AG09319 (cell line): ENCODE results near the gene SLC3A2.

Source experiments
- DNase-seq: peaks from one replicate; pipeline ENCODE4 v3.0.0-alpha.2; 2010; ENCODE audit warnings: low read depth; ENCODE audit errors: extremely low read depth
- TF ChIP-seq, protein P1 (sequence below): IDR thresholded peaks from 2 replicates; pipeline ENCODE4 v1.5.1; 2011; ENCODE audit warnings: low read depth, mild to moderate bottlenecking, inconsistent platforms, low read length, moderate library complexity

The SLC3A2 gene

DNA sequence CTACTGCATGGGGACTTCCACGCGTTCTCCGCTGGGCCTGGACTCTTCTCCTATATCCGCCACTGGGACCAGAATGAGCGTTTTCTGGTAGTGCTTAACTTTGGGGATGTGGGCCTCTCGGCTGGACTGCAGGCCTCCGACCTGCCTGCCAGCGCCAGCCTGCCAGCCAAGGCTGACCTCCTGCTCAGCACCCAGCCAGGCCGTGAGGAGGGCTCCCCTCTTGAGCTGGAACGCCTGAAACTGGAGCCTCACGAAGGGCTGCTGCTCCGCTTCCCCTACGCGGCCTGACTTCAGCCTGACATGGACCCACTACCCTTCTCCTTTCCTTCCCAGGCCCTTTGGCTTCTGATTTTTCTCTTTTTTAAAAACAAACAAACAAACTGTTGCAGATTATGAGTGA, 7.7 kb downstream of the SLC3A2 start:
- no peak for DNase-seq
- TF ChIP-seq, protein P1, sequence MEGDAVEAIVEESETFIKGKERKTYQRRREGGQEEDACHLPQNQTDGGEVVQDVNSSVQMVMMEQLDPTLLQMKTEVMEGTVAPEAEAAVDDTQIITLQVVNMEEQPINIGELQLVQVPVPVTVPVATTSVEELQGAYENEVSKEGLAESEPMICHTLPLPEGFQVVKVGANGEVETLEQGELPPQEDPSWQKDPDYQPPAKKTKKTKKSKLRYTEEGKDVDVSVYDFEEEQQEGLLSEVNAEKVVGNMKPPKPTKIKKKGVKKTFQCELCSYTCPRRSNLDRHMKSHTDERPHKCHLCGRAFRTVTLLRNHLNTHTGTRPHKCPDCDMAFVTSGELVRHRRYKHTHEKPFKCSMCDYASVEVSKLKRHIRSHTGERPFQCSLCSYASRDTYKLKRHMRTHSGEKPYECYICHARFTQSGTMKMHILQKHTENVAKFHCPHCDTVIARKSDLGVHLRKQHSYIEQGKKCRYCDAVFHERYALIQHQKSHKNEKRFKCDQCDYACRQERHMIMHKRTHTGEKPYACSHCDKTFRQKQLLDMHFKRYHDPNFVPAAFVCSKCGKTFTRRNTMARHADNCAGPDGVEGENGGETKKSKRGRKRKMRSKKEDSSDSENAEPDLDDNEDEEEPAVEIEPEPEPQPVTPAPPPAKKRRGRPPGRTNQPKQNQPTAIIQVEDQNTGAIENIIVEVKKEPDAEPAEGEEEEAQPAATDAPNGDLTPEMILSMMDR: no peak

DNA sequence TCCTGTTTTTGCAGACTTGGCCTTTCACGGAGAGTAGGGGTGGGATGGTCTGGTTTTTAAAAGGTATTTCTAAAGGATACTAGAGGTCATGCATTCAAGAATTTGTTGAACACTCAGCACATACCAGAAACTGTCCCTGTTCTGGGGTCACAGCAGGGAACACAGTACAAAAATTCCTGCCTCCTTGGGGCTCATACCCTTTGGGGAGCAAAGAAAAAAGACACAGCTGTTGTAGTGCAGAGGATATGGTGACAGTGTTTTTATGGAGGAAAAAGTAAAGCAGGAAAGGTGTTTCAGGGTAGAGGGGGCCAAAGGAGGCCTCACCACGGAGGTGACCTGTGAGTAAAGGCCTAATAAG, 8.4 kb downstream of the SLC3A2 start:
- TF ChIP-seq, protein P1: no peak
- DNase-seq: no peak

DNA sequence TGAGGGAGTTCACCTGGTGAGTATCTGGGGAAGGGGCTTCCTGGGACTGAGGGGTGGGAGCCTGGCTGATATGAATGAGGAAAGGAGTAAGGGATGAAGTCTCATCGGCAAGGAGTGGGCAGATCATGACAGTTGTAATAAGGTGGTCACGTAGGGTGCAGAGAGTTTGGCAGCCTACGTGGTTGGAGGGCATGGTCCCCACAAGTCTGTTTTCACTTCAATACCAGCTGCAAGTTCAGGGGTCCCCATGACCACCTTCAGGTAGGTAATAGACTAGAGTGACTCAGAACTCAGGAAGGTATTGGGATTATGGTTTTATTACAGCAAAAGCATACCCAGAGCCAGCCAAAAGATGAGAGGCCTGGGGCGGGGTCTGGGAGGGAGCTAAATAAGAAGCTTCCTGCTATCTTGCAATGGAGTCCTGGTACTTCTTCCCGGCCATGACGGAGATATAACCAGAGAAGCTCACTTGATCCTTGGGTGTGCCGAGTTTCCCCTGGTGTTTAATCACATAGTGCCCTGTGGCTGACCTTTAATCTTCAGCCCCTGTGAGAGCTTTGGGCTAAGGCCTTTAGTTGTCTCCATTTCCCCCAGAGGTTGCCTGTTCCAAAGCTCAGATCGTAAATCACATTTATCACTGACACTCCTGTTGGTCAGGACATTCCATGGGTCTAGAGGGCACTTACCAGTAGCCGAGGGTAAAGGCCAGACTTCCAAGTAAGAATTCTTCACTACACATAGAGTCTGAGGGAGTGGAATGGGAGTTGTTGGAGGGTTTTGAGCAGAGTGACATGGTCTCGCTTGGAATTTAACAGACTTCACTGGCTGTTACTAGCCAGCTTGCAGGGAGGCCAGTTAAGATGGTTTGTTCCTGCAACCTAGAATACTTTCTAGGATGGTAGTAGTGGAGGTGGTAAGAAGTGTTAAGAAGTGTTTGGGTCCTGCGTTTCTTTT, 9.1 kb downstream of the SLC3A2 start:
- TF ChIP-seq, protein P1: no peak
- no peak for DNase-seq

DNA sequence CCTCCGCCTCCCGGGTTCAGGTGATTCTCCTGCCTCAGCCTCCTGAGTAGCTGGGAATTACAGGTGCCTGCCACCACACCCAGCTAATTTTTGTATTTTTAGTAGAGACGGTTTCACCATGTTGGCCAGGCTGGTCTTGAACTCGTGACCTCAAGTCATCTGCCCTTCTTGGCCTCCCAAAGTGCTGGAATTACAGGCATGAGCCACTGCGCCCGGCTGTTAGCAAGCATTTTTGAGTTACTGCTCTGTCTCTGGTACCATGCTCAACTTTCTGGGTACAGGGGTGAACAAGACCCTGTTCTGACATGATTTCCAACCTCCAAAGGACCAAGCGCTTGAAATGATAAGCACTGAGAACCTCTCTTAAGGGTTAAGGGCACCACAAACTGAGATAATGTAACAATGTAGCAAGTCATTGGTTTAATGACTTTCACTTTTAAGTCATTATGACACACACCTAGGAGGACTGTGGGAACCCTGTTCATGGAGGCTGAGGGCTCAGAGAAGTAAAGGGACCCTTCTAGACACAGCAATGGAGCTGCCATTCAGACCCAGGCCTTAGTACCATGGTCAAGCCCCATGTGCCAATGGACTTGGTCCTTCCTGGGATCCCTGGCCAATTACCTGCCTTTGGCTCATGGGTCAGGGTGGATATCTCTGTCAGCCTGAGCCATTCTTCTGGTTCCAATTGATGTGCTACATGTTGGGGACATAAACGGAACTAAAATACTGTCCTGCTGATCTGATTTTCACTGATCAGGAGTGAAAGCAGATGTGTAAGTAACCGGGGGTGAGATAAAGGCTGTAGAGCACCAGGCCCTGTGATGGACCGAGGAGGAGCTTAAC, 11.6 kb downstream of the SLC3A2 start:
- DNase-seq: no peak
- TF ChIP-seq, protein P1: no peak

DNA sequence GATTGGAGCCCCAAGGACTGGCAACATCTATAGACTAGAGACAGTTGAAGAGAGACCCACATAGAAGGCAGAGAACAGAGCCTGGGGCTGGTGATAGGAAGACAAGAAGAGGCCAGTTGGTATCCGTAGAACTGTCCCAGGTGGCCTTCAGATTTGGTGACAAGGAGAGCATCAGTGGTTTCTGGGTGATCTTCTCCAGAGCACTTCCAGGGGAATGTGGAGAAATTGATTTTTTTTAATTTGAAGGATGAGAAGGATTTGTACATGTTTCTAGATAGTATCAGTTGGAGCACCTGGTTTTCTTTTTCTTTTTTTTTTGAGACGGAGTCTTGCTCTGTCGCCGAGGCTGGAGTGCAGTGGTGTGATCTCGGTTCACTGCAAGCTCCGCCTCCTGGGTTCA, 14.8 kb downstream of the SLC3A2 start:
- TF ChIP-seq, protein P1: no peak
- no peak for DNase-seq

DNA sequence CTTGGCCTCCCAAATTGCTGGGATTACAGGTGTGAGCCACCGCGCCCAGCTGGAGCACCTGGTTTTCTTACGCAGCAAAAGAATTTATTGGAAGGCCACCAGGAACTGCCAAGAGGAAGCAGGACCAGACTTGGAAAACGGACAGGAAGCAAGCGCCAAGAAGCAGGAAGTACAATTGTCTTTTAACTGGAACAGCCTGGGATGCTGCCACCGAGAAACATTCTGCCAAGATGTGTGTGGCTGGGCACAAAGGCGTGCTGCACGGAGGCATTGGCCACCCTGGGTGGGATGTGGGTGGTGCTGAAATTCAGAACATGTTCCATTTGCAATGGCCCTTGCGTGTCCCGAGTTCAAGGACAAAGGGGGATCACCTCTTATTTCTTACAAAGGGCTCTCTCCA, 15.4 kb downstream of the SLC3A2 start:
- no peak for DNase-seq
- TF ChIP-seq, protein P1: no peak

DNA sequence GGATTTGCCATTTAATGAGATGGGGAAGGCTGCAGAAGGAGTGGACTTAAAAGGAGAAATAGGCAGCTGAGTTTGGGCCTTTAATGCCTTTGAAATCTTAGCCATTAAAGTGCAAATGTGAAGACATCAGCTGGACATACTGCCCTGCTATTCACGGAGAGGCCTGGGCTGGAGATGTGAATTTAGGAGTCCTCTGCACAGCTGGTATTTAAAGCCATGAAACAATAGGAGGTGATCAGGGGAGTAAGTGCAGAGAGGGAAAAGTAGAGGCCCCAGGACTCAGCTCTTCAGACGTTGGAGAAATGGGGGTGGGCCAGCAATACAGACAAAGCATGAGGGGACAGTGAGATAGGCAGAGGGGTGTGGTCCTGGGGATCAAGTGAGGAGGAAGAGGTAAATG, 16.6 kb downstream of the SLC3A2 start:
- TF ChIP-seq, protein P1: no peak

More for the DNA sequence above, 16.6 kb downstream of the SLC3A2 start:
- no peak for DNase-seq
